M059J (cell line): ENCODE results near the gene XRCC3. TPM values are rescaled to one million over a fixed set of nuclear protein-coding genes. Genes with fewer than 3 reads are reported as not detected.
A peak's percentile ranks its signal among the peaks of the same experiment; 100 is the strongest.

Experiments
- DNase-seq: peaks from one replicate; pipeline ENCODE4 v3.0.0-alpha.2; 2012; ENCODE audit warnings: low read depth
- total RNA-seq: library from RNA; depleted of rRNA; stranded (reverse); fragments of >200 nt; shearing (Covaris generic); gene quantifications from 2 replicates; pipeline ENCODE4 v1.2.3, GENCODE V29; 2014

Gene XRCC3
- total RNA-seq, 1 experiment from 2014 or later: 28.2 TPM

DNA sequence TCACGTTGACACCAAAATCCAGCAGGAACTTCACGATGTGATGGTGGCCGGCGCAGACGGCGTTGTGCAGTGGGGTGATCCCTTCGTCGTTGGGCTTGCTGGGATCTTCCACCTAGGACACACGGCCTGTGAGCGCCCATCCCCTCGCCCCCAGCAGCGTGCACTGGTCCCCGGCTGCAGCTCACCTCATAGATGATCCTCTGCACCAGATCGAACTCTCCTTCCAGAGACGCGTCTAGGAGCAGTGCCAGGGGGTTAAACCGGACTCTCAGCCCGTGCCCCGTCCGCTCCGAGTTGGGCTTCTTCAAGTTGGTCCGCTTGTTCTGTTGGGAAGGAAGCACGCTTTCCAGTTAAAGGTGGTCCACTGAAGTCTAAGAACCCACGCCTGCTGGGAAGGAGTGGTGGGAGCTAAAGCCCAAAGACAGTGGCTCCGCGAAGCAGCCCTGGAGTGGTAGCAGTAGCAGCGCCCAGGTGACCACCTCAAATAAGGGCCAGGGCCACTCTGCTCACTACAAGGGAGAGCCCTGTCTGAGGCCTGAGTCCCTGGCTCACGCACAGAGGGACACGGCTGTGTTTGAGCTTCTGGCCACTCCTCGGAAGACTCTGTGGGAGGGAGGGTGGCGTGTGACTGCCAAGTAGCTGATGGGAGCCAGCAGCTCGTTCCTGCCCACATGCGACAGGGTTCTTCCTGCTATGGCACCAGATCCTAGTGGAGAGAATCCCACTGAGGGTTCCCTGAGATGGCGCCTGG lies 23.6 kb upstream of the XRCC3 start:
- no peak for DNase-seq

GRCh38 chr14:103738166-103738565 lies 22.9 kb upstream of the XRCC3 start:
- DNase-seq: no peak

DNA sequence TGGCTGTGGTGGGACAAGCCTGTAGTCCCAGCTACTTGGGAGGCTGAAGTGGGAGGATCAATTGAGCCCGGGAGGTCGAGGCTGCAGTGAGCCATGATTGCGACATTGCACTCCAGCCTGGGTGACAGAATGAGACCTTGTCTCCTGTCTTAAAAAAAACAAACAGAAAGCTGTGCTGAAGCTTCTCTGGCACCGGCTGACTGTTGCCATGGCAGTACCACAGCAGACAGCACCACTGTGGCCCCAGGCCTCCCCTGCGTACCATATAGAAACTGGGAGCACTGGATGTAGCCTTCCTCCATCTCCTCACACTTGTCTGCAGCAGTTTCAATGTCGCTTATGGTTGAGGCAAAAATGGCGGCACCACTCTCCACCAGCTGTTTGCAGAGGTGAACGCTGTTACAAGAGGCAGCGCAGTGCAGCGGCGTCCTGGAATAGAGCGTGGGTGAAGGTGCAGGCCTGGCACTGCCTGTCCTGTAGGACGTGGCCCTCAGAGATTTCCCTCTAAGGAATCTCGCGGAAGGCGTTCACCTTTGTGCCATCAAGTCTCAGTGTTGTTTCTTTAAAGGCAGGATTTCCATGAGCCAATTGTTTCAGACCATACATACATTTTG lies 22.3 kb upstream of the XRCC3 start:
- no peak for DNase-seq

DNA sequence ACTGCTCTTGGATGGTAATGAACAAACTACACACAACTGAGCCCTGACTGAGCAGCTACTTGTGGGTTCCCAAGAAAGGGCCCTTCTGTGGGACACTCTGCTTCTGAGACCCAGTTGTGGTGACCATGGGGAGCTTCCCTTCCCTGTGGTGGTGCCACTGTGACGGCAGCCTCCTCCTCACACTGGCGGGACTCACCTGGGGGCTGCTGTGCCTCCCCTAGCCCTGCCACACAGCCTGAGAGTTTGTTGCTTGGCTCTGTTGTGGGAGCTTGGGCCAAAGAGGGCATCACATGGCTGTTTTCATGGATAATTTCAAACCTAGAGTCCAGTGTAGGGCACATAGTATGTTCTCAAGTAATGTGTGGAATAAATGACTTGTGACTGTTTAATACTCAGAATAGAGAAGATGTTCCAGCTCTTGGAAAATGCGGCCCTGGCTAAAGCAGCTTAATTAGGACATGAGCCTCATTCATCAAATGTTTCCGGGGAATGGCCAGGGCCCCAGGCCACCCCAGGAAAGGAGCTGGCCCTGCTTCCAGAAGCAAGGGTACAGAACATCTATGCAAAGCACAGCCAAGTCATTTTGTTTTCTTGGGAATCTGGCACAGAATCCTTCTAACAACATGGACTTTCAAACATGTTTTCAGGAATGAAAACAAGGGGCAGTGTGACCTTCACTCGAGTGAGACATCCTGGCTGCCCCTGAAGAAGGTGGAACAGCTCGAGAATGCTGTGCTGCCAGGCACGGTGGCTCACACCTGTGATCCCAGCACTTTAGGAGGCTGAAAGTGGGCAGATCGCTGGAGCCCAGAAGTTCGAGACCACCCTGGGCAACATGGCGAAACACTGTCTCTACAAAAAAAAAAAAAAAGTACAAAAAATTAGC lies 21.5 kb upstream of the XRCC3 start:
- no peak for DNase-seq

DNA sequence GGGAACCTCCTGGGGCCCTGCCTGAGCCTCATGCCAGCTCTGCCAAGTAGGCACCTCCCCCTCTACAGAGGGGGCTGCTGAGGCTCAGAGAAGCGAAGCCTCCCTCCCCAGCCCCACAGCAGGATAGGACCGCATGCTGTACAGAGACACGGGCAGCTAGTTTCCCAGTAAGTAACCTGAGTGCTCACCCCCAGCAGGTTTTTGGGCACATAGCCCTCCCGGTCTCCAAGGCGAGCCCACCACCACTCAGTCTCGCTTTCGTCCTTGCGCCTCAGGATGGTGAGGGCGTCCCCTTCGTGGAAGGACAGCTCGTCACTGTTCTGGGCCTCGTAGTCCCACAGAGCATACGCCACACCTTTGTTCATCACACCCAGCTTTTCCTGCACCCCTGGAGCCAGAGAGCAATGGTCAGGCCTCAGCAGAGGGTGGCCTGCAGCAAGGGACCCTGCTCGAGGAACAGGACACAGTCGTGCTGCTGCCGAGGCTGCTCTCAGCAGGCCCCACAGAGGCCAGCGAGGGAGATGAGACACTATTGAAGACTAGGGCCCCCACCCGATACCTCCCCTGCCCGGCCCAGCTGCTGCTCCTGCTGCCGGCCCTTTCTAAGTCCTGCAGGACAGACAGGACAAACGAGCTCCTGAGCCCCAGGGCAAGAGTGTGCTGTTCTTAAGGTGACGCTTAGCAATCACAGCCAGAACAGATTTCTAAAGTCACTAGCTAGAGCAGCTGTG lies 20.7 kb upstream of the XRCC3 start:
- no peak for DNase-seq

DNA sequence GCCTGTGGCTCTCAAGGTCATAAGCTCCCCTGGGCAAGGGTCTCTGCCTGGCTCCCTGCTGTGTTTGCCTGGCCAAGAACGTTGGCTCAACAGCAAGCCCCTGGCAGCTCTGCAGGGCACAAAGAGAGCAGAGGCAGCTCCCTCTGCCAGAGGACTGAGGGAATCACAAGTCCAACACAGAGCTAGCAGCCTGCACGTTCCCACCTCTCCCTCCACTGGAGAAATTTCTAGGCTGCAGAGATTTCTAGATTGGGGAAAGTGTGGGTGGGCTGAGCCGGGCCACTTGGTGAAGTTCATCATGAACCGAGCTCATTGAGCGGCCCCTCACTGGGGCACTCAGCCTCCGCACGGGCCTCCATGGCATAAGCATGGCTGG lies 20.2 kb upstream of the XRCC3 start:
- no peak for DNase-seq

- no peak for DNase-seq
Observed at GRCh38 chr14:103735022-103735421, 19.8 kb upstream of the XRCC3 start.

- DNase-seq: no peak
Observed at GRCh38 chr14:103734081-103734888, 19.0 kb upstream of the XRCC3 start.

DNA sequence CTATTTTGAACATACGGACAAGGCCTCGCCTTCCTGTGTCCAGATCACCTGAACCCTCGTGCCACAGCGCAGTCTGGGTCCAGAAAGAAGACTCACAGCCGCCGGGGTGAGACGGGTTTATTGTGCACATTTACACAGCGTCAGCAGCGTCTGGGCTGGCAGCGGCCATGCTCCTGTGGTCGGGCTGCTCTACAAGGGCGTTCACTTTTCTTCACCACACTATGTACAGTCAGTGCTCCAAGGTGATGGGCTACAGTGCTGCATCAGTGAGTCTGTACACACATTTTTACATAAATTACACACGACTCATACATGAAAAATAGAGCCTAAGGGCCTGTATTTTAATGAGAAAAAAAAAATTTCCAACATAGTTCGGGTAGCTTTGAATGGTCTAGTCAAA lies 18.4 kb upstream of the XRCC3 start:
- DNase-seq: peak; percentile 41

- no peak for DNase-seq
Observed at GRCh38 chr14:103732868-103733620, 17.8 kb upstream of the XRCC3 start.

GRCh38 chr14:103731916-103732867 lies 16.9 kb upstream of the XRCC3 start:
- DNase-seq: no peak

DNA sequence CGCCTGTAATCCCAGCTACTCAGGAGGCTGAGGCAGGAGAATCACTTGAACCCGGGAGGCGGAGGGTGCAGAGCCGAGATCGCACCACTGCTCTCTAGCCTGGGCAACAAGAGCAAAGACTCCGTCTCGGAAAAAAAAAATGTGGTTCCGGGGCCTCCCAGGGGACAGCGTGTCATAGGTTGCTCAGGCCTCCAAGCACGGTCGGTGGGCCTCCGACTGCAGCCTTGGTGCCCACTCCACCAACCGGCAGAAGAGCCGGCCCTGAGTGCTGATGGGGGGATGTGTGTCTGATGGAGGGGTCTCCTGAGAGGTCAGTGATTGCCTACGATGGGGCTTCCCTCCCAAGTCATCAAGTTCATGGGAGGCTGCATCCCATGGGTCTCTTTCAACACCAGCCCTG lies 16.2 kb upstream of the XRCC3 start:
- DNase-seq: no peak

GRCh38 chr14:103730490-103731035 lies 15.3 kb upstream of the XRCC3 start:
- DNase-seq: no peak

DNA sequence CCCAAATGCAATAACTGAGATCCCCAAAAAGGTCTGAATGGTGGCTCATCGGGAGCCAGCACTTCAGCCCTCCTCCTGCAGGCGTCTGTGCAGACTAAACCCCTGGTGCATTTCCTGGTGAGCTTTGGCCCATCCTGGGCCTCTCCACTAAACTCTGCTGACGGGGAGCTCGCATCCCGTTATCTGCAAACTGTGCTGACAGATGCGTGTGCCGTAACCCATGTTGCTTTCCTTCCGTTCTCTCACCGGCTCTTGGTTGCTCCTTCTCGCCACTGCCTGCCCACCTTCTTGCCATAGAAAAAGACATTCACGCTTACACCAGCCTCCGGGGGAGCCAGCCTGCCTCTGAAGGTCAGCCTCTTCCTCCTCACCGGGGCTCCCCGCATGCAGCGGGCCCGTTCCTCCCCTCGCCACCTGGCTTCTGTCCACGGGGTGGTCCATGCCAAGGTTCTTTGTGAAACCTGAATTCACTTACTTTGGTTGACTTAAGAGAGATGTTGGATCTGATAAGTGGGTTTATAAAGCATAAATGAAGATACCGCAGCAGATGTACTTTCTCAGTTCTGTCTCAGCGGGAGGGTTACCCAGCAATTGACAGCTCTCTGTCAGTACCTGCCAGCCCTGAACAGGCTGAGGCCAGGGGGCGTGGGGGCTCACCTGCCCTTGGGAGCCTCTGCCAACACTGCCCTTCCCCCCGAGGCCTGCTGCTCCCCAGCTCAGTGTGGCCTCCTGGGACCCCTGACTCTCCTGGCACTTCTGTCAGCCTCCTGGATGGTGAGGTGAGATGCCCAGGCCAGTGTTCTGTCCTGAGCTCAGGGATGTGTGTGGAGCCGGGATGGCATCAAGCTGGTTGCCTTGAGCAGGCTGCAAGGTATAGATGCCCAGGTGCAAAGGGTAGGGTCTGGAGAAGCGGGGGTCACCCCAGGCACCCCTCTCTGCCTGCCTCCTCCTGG lies 14.5 kb upstream of the XRCC3 start:
- DNase-seq: no peak

GRCh38 chr14:103728721-103729120 lies 13.5 kb upstream of the XRCC3 start:
- no peak for DNase-seq

DNA sequence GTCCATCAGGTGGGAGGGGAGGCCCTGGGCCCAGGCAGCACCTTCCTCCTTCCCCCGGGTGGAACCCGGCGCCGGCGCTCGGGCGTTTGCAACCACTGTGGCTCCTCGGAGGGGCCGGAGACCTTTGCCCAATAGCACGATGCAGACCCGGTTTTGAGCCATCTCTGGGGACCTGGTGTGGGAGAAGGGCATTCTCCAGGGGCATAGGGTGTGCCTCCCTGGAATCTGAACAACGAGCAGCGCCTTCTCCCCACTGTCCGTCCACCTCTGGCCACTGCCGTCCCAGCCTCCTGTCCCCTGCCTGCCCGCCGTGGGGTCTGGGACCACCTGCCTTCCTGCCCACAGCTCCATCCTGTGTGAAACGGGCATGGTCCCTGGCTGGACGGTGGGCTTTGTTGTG lies 12.9 kb upstream of the XRCC3 start:
- DNase-seq: no peak

DNA sequence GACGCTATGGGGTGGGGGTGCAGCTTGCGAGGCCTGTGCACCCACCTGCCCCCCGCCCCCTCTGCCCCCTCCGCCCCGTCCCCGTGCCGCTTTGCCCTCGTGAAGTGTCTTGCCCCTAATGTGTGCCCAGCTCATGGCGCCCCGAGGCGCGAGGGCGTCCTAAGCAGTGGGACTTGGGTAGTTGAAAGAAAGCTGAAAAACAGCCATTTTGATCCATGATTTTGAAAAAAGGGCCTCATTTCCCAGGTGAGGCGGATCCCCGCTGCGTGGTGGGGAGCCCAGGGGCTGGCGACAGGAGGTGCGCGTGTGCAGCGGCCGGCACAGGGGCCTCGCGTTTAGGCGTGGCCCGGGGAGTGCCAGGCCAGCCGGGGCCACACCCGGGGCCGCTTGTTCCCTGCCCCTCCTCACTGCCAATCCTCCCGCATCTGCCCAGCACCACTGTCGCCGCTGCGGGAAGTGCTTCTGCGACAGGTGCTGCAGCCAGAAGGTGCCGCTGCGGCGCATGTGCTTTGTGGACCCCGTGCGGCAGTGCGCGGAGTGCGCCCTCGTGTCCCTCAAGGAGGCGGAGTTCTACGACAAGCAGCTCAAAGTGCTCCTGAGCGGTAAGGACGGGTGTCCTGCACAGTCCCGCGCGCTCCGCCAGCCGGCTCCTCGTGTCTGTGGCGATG lies 12.2 kb upstream of the XRCC3 start:
- no peak for DNase-seq
